GM23338 (cell line): Measurements from ENCODE around the gene GADD45B.

Source experiments
- EZH2phosphoT487 ChIP-seq: fragments of 200-600 bp; sonication (generic); IDR thresholded peaks from one replicate; pipeline ENCODE4 v1.8.1; 2018; ENCODE audit warnings: antibody characterized with exemption; ENCODE audit not compliant: unreplicated experiment
- JUNB ChIP-seq: IDR thresholded peaks from one replicate; pipeline ENCODE4 v1.6.1; 2016; ENCODE audit warnings: antibody characterized with exemption; ENCODE audit not compliant: unreplicated experiment
- TF ChIP-seq, protein P1 (sequence below), 2 experiments: fragments of 200-600 bp in 1 of 2; sonication (generic) in 1 of 2; conservative IDR thresholded peaks; 2 replicates each; pipeline versions ENCODE4 v1.5.1 to v1.6.1; 2016 to 2017; ENCODE audit warnings: antibody characterized with exemption in 2 of 2, low read depth in 2 of 2, mild to moderate bottlenecking in 2 of 2, moderate library complexity in 1 of 2

DNA sequence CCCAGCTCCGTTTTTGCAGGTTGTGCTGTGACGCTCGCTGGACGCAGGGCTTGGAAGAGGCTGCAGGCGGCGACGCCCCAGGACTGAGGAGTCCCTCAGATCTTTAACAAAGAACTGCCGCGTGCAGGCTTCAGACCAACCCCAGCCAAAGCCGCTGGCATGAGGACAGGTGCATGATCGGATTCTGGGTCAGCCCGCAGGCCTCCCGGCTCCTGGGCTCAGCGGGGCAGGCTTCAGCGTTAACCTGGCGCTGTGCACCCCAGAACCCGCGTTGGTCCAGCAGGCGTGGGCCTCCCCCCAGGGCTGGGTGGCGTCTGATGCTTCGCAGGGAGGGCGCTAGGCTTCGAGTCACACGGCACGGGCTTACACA is 47.6 kb upstream of the GADD45B start:
- TF ChIP-seq, protein P1, sequence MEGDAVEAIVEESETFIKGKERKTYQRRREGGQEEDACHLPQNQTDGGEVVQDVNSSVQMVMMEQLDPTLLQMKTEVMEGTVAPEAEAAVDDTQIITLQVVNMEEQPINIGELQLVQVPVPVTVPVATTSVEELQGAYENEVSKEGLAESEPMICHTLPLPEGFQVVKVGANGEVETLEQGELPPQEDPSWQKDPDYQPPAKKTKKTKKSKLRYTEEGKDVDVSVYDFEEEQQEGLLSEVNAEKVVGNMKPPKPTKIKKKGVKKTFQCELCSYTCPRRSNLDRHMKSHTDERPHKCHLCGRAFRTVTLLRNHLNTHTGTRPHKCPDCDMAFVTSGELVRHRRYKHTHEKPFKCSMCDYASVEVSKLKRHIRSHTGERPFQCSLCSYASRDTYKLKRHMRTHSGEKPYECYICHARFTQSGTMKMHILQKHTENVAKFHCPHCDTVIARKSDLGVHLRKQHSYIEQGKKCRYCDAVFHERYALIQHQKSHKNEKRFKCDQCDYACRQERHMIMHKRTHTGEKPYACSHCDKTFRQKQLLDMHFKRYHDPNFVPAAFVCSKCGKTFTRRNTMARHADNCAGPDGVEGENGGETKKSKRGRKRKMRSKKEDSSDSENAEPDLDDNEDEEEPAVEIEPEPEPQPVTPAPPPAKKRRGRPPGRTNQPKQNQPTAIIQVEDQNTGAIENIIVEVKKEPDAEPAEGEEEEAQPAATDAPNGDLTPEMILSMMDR (conservative IDR thresholded peaks at IDR 0.05; ENCODE audit: low read depth in 2 of 2): no peak
- TF ChIP-seq JUNB: no peak
- no peak for TF ChIP-seq EZH2phosphoT487
